ENCODE results near the gene URI1.

GRCh38 chr19:29934257-29934656 lies 7.8 kb upstream of the URI1 start:
- TF ChIP-seq CTCF (IDR thresholded peaks at IDR 0.05): no peak
- no peak for TF ChIP-seq FOSL2 (IDR thresholded peaks at IDR 0.05; ENCODE audit: borderline replicate concordance, low read depth)

Measured in SK-N-SH (cell line).